WTC11 (cell line): Measurements from ENCODE around the gene CEP350. TPM values are rescaled to one million over a fixed set of nuclear protein-coding genes. Genes with fewer than 3 reads are reported as not detected.

Experiments
- ATAC-seq: fragments of 200-7000 bp; cut with Tn5 transposase; 2 replicates; pipeline ENCODE4 v1.10.0; 2021; ENCODE audit warnings: mild to moderate bottlenecking, moderate library complexity
- CTCF ChIA-PET: fragments of 300-600 bp; sonication (Branson Sonifier 250); formaldehyde crosslinking; loops from one replicate; lab custom pipeline; 2021; ENCODE audit warnings: antibody characterized with exemption; lab: Charles Lee
- POLR2A ChIA-PET: fragments of 350-600 bp; sonication (Branson Sonifier 250); formaldehyde crosslinking; loops from one replicate; lab custom pipeline; 2021; ENCODE audit warnings: antibody characterized with exemption; lab: Charles Lee
- DNase-seq: peaks from one replicate; pipeline ENCODE4 v3.0.0; 2021; ENCODE audit warnings: low spot score
- H3K27ac Mint-ChIP-seq: 2 replicates; pipeline ENCODE4 v1.8.0; 2021; ENCODE audit warnings: mixed read lengths
- H3K27me3 Mint-ChIP-seq: 2 replicates; pipeline ENCODE4 v1.8.0; 2021; ENCODE audit warnings: low read depth, mild to moderate bottlenecking, moderate library complexity, mixed read lengths
- H3K36me3 Mint-ChIP-seq: 2 replicates; pipeline ENCODE4 v1.8.0; 2021; ENCODE audit warnings: mixed read lengths
- H3K4me1 Mint-ChIP-seq: 2 replicates; pipeline ENCODE4 v1.8.0; 2022; ENCODE audit warnings: mixed read lengths
- H3K4me3 Mint-ChIP-seq: 2 replicates; pipeline ENCODE4 v1.8.0; 2021; ENCODE audit warnings: mild to moderate bottlenecking, moderate library complexity, mixed read lengths
- H3K9me3 Mint-ChIP-seq: 2 replicates; pipeline ENCODE4 v1.8.0; 2021; ENCODE audit warnings: mixed read lengths
- ARID4B ChIP-seq: sonication (generic); formaldehyde crosslinking; IDR thresholded peaks from 2 replicates; pipeline ENCODE4 v1.8.0; 2023; ENCODE audit warnings: missing genetic modification reagents, mild to moderate bottlenecking, borderline replicate concordance
- ATF2 ChIP-seq: sonication (generic); formaldehyde crosslinking; IDR thresholded peaks from 2 replicates; pipeline ENCODE4 v1.8.1; 2022; ENCODE audit warnings: low read depth, missing genetic modification reagents, borderline replicate concordance
- ELF4 ChIP-seq: sonication (generic); formaldehyde crosslinking; IDR thresholded peaks from 2 replicates; pipeline ENCODE4 v1.8.1; 2022; ENCODE audit warnings: low read depth, mild to moderate bottlenecking, moderate library complexity, missing genetic modification reagents
- ESRRA ChIP-seq: sonication (generic); formaldehyde crosslinking; IDR thresholded peaks from 2 replicates; pipeline ENCODE4 v1.8.1; 2022; ENCODE audit warnings: mild to moderate bottlenecking, missing genetic modification reagents, borderline replicate concordance
- ETV6 ChIP-seq: sonication (generic); formaldehyde crosslinking; IDR thresholded peaks from 2 replicates; pipeline ENCODE4 v1.8.1; 2022; ENCODE audit warnings: mild to moderate bottlenecking, missing genetic modification reagents
- FOXP4 ChIP-seq: sonication (generic); formaldehyde crosslinking; IDR thresholded peaks from 2 replicates; pipeline ENCODE4 v1.8.0; 2022; ENCODE audit warnings: mild to moderate bottlenecking, missing genetic modification reagents
- IRF1 ChIP-seq: sonication (generic); formaldehyde crosslinking; IDR thresholded peaks from 2 replicates; pipeline ENCODE4 v1.8.0; 2023; ENCODE audit warnings: missing genetic modification reagents
- IRF2 ChIP-seq: sonication (generic); formaldehyde crosslinking; IDR thresholded peaks from 2 replicates; pipeline ENCODE4 v1.8.0; 2022; ENCODE audit warnings: low read depth, missing genetic modification reagents, borderline replicate concordance
- JAZF1 ChIP-seq: fragments of 250-450 bp; sonication (Bioruptor Pico); IDR thresholded peaks from 2 replicates; pipeline ENCODE4 v1.9.0; 2021; ENCODE audit warnings: moderate library complexity, mild to moderate bottlenecking, inconsistent platforms
- KAT7 ChIP-seq: sonication (generic); formaldehyde crosslinking; IDR thresholded peaks from 2 replicates; pipeline ENCODE4 v1.8.1; 2023; ENCODE audit warnings: missing genetic modification reagents, mild to moderate bottlenecking, borderline replicate concordance
- SMAD3 ChIP-seq: sonication (generic); formaldehyde crosslinking; IDR thresholded peaks from 2 replicates; pipeline ENCODE4 v1.8.0; 2022; ENCODE audit warnings: missing genetic modification reagents, mild to moderate bottlenecking, borderline replicate concordance
- TCF7 ChIP-seq: sonication (generic); formaldehyde crosslinking; IDR thresholded peaks from 2 replicates; pipeline ENCODE4 v1.8.0; 2022; ENCODE audit warnings: mild to moderate bottlenecking, low read depth, missing genetic modification reagents, moderate library complexity
- TEAD4 ChIP-seq: sonication (generic); formaldehyde crosslinking; IDR thresholded peaks from 2 replicates; pipeline ENCODE4 v1.8.0; 2022; ENCODE audit warnings: mild to moderate bottlenecking, missing genetic modification reagents
- TP53 ChIP-seq: sonication (generic); formaldehyde crosslinking; IDR thresholded peaks from 2 replicates; pipeline ENCODE4 v1.8.1; 2023; ENCODE audit warnings: mild to moderate bottlenecking, missing genetic modification reagents
- ZBTB43 ChIP-seq: sonication (generic); formaldehyde crosslinking; IDR thresholded peaks from 2 replicates; pipeline ENCODE4 v1.8.1; 2023; ENCODE audit warnings: mild to moderate bottlenecking, missing genetic modification reagents
- ZNF121 ChIP-seq: sonication (generic); formaldehyde crosslinking; IDR thresholded peaks from 2 replicates; pipeline ENCODE4 v1.8.0; 2023; ENCODE audit warnings: missing genetic modification reagents
- ZNF423 ChIP-seq: fragments of 250-450 bp; sonication (Bioruptor Pico); IDR thresholded peaks from 2 replicates; pipeline ENCODE4 v2.1.2; 2022; ENCODE audit warnings: mild to moderate bottlenecking, moderate library complexity
- ZNF425 ChIP-seq: fragments of 250-450 bp; sonication (Bioruptor Pico); conservative IDR thresholded peaks from 2 replicates; pipeline ENCODE4 v1.9.0; 2021; ENCODE audit warnings: mild to moderate bottlenecking
- total RNA-seq: library from RNA; stranded (reverse); gene quantifications from 3 replicates; pipeline ENCODE4 v1.2.3, GENCODE V29; 2021

The CEP350 gene
- total RNA-seq, 1 experiment from 2014 or later = 34.2 TPM

- Mint-ChIP-seq H3K9me3 (no peaks in the 10 kb centered on the region), H3K27ac (no peak overlapping the region), H3K36me3 (peaks cover 30% of the 10 kb centered on the region), H3K4me1 (no peaks in the 10 kb centered on the region)
- no peak for DNase-seq
- no peak for TF ChIP-seq ZBTB43 (CRISPR knock-in tag)
- no peak for TF ChIP-seq ARID4B (CRISPR knock-in tag)
- TF ChIP-seq ZNF121 (CRISPR knock-in tag) = no peak
- TF ChIP-seq IRF2 (CRISPR knock-in tag) = no peak
- TF ChIP-seq ETV6 (CRISPR knock-in tag) = no peak
- no peak for TF ChIP-seq ATF2 (CRISPR knock-in tag)
- TF ChIP-seq FOXP4 (CRISPR knock-in tag) = no peak
- TF ChIP-seq ZNF425 (CRISPR knock-in tag) = no peak
- TF ChIP-seq KAT7 (CRISPR knock-in tag) = no peak
- no peak for TF ChIP-seq TEAD4 (CRISPR knock-in tag)
- no peak for TF ChIP-seq SMAD3 (CRISPR knock-in tag)
- no peak for TF ChIP-seq IRF1 (CRISPR knock-in tag)
- no peak for TF ChIP-seq TCF7 (CRISPR knock-in tag)
- no peak for TF ChIP-seq ESRRA
- no peak for TF ChIP-seq TP53 (CRISPR knock-in tag)
- TF ChIP-seq ZNF423 (CRISPR knock-in tag) = no peak
- TF ChIP-seq ELF4 (CRISPR knock-in tag) = no peak
- no peak for TF ChIP-seq JAZF1 (CRISPR knock-in tag)
- TF ChIP-seq, all 79 proteins: peak for 0
- H3K27me3 Mint-ChIP-seq = no peaks in the 10 kb centered on the region
- no peak overlapping the region for H3K4me3 Mint-ChIP-seq
- ChIA-PET POLR2A (interaction anchor here (0.6 kb wide), 1 partner anchor 13 kb away, joined by 4 read pairs; no protein-coding TSS in a partner anchor), CTCF (no interaction called here)
- ATAC-seq = no peak
These were observed 103.3 kb downstream of the CEP350 start for GRCh38 chr1:180057883-180058396.
